ENCODE data around the gene FAS. TPM values are rescaled to one million over a fixed set of nuclear protein-coding genes. Genes with fewer than 3 reads are reported as not detected.

Gene FAS
- total RNA-seq, 2 experiments from 2014 or later: 48.6 to 49.0 TPM

DNA sequence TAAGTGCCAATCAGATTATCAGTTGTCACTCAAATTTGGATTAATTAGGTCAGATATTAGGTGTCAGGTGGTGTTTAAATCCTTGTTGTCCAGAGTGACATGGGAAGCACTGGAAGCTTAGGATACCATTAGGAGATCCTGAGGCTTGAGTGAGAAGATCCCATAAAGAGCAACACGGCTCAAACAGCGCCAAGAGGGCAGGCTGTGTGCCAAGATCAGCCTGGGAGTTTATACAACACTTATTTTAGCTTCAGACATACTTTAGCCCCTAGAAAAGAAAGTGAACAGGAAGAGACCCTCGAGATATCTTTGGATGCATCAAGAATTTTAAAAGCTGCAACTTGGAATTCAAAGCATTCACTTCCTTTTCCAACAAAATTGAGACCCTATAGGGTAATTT lies 23.8 kb upstream of the FAS start:
- Mint-ChIP-seq H3K27ac (no peak overlapping the region), H3K27me3 (no peaks in the 10 kb centered on the region), H3K4me3 (no peak overlapping the region), H3K36me3 (ENCODE audit: low read depth) (no peaks in the 10 kb centered on the region), H3K9me3 (no peaks in the 10 kb centered on the region), H3K4me1 (ENCODE audit: low read depth) (peaks cover 12% of the 10 kb centered on the region)
- DNase-seq (no peak), ATAC-seq (no peak)
- ChIA-PET CTCF (interaction anchor here (1.0 kb wide), 1 partner anchor 34 kb away, joined by 3 read pairs; no protein-coding TSS in a partner anchor), POLR2A (interaction anchor here (1.4 kb wide), 1 partner anchor 25 kb away, joined by 4 read pairs; no protein-coding TSS in a partner anchor)
- TF ChIP-seq, protein P1, sequence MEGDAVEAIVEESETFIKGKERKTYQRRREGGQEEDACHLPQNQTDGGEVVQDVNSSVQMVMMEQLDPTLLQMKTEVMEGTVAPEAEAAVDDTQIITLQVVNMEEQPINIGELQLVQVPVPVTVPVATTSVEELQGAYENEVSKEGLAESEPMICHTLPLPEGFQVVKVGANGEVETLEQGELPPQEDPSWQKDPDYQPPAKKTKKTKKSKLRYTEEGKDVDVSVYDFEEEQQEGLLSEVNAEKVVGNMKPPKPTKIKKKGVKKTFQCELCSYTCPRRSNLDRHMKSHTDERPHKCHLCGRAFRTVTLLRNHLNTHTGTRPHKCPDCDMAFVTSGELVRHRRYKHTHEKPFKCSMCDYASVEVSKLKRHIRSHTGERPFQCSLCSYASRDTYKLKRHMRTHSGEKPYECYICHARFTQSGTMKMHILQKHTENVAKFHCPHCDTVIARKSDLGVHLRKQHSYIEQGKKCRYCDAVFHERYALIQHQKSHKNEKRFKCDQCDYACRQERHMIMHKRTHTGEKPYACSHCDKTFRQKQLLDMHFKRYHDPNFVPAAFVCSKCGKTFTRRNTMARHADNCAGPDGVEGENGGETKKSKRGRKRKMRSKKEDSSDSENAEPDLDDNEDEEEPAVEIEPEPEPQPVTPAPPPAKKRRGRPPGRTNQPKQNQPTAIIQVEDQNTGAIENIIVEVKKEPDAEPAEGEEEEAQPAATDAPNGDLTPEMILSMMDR (IDR thresholded peaks at IDR 0.05): no peak
- intact Hi-C loops (cut with micrococcal nuclease): no loop called here

DNA sequence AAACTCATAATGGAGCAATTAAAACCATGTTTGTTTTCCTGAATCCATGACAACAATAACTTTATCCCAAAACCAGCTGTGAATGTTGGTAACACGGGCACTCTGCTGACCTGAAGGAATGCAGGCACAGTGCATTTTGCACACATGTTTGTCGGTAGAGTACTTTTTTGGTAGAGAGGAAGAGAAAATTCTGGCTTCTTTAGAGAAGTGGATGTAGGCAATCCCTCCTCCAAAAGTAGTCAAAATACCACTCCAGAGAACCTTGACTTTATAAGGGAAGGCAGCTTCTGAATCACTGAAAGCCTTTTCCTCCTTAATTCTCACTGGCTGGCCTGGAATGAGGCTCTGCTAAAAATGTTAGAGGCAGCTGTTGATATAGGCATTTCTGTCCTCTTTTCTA lies 22.2 kb upstream of the FAS start:
- TF ChIP-seq, protein P1 (IDR thresholded peaks at IDR 0.05): no peak
- intact Hi-C loops (cut with micrococcal nuclease): no loop called here
- Mint-ChIP-seq H3K27me3 (no peaks in the 10 kb centered on the region), H3K9me3 (no peaks in the 10 kb centered on the region), H3K36me3 (ENCODE audit: low read depth) (no peaks in the 10 kb centered on the region), H3K27ac (no peak overlapping the region), H3K4me1 (ENCODE audit: low read depth) (peaks cover 3% of the 10 kb centered on the region), H3K4me3 (no peak overlapping the region)
- DNase-seq (no peak), ATAC-seq (no peak)
- CTCF ChIA-PET: no interaction called here
- POLR2A ChIA-PET: interaction anchor here (1.2 kb wide), 1 partner anchor 33 kb away, joined by 5 read pairs; no protein-coding TSS in a partner anchor

DNA sequence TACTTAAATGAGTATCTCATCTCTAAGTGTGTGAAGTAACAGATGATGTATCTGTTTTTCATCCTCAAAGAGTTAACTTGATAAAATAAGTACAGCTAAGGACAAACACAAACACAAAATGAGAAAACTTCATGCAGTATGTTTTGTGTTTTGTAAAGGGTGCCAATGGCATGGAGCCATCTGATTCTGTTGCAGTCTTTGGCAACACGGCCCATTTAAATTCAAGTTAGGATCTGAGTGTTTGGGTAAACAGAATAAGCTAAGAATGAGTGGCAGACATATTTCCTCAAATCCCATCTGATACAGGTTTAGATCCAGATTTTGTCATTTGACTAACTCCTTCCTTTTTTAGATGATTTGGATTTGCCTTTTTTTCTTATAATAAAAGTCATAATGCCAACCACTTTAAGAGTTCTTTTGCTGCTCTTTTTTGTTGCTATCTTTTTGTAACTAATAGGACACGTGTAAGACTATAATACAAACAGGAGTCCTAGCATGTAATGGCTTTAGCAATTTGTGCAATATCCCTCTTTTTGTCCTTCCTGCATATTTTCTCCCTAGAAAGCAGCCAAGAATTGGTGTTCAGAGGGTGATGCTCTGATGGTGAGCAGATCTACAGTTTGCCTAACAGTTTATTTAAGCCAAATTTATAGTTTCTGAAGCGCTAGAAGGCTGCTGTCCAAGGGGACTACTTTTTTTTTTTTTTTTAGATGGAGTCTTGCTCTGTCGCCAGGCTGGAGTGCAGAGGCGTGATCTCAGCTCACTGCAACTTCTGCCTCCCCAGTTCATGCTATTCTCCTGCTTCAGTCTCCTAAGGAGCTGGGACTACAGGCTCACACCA lies 19.2 kb upstream of the FAS start:
- Mint-ChIP-seq H3K9me3 (no peaks in the 10 kb centered on the region), H3K36me3 (ENCODE audit: low read depth) (no peaks in the 10 kb centered on the region), H3K4me1 (ENCODE audit: low read depth) (peaks cover 18% of the 10 kb centered on the region), H3K4me3 (no peak overlapping the region), H3K27ac (no peak overlapping the region), H3K27me3 (no peaks in the 10 kb centered on the region)
- no peak for DNase-seq
- intact Hi-C loops (cut with micrococcal nuclease): no loop called here
- ATAC-seq: no peak
- TF ChIP-seq, protein P1 (IDR thresholded peaks at IDR 0.05): no peak
- CTCF ChIA-PET: interaction anchor here (1.4 kb wide), 1 partner anchor 58 kb away, joined by 4 read pairs; no protein-coding TSS in a partner anchor
- POLR2A ChIA-PET: interaction anchor here (0.6 kb wide), 1 partner anchor 321 kb away, joined by 3 read pairs; no protein-coding TSS in a partner anchor

DNA sequence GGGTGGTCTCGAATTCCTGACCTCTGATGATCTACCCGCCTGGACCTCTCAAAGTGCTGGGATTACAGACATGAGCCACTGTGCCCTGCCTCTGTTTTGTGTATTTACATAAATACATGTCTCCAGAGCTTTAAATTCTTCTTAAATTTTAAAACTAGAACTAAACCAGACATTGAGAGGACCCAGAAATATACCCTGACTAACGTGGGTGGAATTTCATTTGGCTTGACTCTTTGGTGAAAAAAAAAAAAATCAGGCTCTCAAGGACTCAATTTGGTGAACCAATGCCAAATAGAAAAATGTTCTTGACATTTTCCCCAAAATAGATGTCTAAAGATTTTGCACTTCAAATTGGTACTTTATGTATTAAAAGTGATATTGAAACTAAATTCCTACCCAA lies 16.6 kb upstream of the FAS start:
- CTCF ChIA-PET: interaction anchor here (0.7 to 1.8 kb wide), 5 partner anchors 13 to 234 kb away, joined by 3 to 5 read pairs (median 4); partner anchors contain the start of gene CH25H
- H3K27me3 Mint-ChIP-seq: no peaks in the 10 kb centered on the region
- intact Hi-C loops (cut with micrococcal nuclease): no loop called here
- H3K9me3 Mint-ChIP-seq: no peaks in the 10 kb centered on the region
- no peaks in the 10 kb centered on the region for H3K36me3 Mint-ChIP-seq (ENCODE audit: low read depth)
- peaks cover 18% of the 10 kb centered on the region for H3K4me1 Mint-ChIP-seq (ENCODE audit: low read depth)
- POLR2A ChIA-PET: interaction anchor here (0.7 kb wide), 1 partner anchor 18 kb away, joined by 4 read pairs; no protein-coding TSS in a partner anchor
- no peak for DNase-seq
- TF ChIP-seq, protein P1 (IDR thresholded peaks at IDR 0.05): no peak
- ATAC-seq: no peak
- H3K4me3 Mint-ChIP-seq: no peak overlapping the region
- no peak overlapping the region for H3K27ac Mint-ChIP-seq

Measured in activated CD8-positive, alpha-beta T cell treated with anti-CD3 and anti-CD28 coated beads for 36 hours (primary cell).